ENCODE measurements around the gene PSMD12.

The PSMD12 gene

DNA sequence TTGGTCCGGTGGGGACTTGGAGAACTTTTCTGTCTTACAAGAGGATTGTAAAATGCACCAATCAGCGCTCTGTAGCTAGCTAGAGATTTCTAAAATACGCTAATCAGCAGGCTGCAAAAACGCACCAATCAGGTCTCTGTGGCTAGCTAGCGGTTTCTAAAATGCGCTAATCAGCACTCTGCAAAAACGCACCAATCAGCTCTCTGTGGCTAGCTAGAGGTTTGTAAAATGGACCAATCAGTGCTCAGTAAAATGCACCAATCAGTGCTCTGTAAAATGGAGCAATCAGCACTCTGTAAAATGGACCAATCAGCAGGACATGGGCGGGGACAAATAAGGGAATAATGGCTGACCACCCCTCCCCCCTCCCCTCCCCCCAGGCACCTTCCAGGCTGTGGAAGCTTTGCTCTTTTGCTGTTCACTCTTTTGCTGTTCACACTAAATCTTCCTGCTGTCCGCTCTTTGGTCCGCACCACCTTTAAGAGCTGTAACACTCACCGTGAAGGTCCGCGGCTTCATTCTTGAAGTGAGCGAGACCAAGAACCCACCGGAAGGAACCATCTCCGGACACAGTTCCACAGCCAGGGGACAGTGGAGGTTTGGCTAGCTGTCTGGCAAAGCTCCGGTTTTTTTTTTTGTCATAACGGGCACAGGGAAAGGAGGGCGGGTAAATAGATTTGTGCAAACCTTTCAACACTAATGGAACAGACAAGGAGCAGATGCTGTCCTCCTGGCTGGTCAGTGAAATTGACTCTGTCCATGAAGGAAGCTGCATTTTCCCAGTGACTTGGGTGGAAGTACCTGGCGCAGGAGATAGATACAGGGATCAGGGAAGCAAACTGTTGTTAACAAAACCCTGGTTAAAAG is 19.0 kb upstream of the PSMD12 start:
- H3K4me3 ChIP-seq (replicated peaks; ENCODE audit: low read depth, low read length) = no peak overlapping the region
- TF ChIP-seq, protein P1, sequence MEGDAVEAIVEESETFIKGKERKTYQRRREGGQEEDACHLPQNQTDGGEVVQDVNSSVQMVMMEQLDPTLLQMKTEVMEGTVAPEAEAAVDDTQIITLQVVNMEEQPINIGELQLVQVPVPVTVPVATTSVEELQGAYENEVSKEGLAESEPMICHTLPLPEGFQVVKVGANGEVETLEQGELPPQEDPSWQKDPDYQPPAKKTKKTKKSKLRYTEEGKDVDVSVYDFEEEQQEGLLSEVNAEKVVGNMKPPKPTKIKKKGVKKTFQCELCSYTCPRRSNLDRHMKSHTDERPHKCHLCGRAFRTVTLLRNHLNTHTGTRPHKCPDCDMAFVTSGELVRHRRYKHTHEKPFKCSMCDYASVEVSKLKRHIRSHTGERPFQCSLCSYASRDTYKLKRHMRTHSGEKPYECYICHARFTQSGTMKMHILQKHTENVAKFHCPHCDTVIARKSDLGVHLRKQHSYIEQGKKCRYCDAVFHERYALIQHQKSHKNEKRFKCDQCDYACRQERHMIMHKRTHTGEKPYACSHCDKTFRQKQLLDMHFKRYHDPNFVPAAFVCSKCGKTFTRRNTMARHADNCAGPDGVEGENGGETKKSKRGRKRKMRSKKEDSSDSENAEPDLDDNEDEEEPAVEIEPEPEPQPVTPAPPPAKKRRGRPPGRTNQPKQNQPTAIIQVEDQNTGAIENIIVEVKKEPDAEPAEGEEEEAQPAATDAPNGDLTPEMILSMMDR (IDR thresholded peaks at IDR 0.05; ENCODE audit: insufficient read depth, low read length, poor library complexity, severe bottlenecking) = no peak
- no peak for DNase-seq (ENCODE audit: extremely low read depth, insufficient read length)
- H3K36me3 ChIP-seq (ENCODE audit: control insufficient read depth, insufficient read depth, low read length) = no peaks in the 10 kb centered on the region
- H3K27me3 ChIP-seq (replicated peaks; ENCODE audit: control insufficient read depth, insufficient read depth, low read length) = no peaks in the 10 kb centered on the region

DNA sequence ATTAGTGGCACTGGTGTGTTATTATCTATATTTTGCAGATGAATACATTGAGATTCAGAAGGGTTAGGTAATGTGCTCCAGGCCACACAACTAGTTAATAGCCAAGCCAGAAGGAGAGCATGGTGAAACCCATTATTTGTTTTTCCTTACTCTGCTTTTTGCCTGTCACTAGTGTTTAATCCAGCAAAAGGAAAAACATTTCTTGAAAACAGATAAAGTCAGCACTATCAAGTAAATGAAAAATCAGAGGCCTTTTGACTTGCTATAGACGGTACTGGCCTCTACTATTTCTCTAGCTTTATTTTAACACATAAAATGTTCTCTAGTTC is 15.5 kb upstream of the PSMD12 start:
- TF ChIP-seq, protein P1 (IDR thresholded peaks at IDR 0.05; ENCODE audit: insufficient read depth, low read length, poor library complexity, severe bottlenecking) = no peak
- Histone ChIP-seq H3K4me3 (replicated peaks; ENCODE audit: low read depth, low read length) (no peak overlapping the region), H3K27me3 (replicated peaks; ENCODE audit: control insufficient read depth, insufficient read depth, low read length) (no peaks in the 10 kb centered on the region), H3K36me3 (ENCODE audit: control insufficient read depth, insufficient read depth, low read length) (no peaks in the 10 kb centered on the region)
- no peak for DNase-seq (ENCODE audit: extremely low read depth, insufficient read length)

DNA sequence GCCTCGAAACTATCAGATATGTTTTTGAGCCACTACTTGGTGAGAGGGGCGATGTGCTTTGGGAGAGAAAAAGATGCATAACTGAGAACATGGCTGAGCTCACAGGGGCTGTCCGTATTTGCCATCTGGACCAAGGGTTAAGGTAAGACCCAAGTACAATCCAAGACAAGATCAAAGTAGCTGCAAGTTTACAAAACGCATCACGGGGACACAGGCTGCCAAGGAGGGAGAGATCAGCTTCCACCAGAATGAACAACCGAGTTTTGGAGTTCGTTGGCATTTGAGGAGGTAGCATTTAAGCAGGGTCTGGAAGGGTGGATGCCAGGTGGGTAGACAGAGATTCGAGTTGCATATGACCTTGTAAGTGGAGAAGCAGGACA is 12.9 kb upstream of the PSMD12 start:
- H3K4me3 ChIP-seq (replicated peaks; ENCODE audit: low read depth, low read length) = peak overlapping the region; percentile 83
- TF ChIP-seq, protein P1 (IDR thresholded peaks at IDR 0.05; ENCODE audit: insufficient read depth, low read length, poor library complexity, severe bottlenecking) = no peak
- no peak for DNase-seq (ENCODE audit: extremely low read depth, insufficient read length)
- H3K36me3 ChIP-seq (ENCODE audit: control insufficient read depth, insufficient read depth, low read length) = no peaks in the 10 kb centered on the region
- no peaks in the 10 kb centered on the region for H3K27me3 ChIP-seq (replicated peaks; ENCODE audit: control insufficient read depth, insufficient read depth, low read length)

DNA sequence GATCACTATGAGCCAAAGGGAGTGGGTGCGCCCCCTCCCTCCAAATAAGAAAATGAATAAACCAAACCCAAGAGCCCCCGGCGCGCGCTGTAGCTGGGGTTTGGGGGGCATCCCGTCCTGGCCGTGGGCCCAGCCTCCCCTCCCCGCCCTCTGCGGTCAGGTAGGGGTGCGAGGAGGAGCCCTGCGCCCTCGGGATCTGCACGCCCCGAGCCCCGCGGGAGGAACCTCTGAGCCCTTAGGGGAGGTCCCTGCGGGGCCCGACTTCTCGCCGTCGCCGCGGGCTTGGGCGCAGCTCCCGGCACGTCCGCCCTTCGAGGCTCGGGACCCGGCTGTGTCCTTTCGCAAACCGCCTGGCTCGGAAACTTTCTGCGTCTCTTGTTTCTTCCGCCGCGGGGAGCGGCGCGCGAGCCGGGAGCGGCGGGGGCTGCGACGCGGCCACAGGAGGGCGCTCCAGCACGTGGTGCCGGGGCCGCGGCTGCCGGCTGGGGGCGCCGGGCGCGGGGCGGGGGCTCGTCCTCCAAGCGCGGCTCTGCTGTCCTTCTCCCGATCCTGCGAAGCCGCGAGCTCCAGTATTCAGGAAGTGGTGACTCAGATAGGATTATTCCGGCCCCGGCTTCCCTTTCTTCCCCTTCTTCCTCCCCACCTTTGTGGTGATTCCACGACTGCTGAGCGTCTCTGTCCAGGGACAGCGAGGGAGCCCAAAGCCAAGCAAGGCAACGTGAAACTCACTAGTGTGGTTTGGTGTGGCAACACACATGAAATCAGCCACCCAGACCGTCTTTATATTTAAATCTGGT is 12.3 kb upstream of the PSMD12 start:
- no peaks in the 10 kb centered on the region for H3K27me3 ChIP-seq (replicated peaks; ENCODE audit: control insufficient read depth, insufficient read depth, low read length)
- no peaks in the 10 kb centered on the region for H3K36me3 ChIP-seq (ENCODE audit: control insufficient read depth, insufficient read depth, low read length)
- peak; percentile 81 for DNase-seq (ENCODE audit: extremely low read depth, insufficient read length)
- TF ChIP-seq, protein P1 (IDR thresholded peaks at IDR 0.05; ENCODE audit: insufficient read depth, low read length, poor library complexity, severe bottlenecking) = peak; percentile 31
- peak overlapping the region; percentile 83 for H3K4me3 ChIP-seq (replicated peaks; ENCODE audit: low read depth, low read length)

DNA sequence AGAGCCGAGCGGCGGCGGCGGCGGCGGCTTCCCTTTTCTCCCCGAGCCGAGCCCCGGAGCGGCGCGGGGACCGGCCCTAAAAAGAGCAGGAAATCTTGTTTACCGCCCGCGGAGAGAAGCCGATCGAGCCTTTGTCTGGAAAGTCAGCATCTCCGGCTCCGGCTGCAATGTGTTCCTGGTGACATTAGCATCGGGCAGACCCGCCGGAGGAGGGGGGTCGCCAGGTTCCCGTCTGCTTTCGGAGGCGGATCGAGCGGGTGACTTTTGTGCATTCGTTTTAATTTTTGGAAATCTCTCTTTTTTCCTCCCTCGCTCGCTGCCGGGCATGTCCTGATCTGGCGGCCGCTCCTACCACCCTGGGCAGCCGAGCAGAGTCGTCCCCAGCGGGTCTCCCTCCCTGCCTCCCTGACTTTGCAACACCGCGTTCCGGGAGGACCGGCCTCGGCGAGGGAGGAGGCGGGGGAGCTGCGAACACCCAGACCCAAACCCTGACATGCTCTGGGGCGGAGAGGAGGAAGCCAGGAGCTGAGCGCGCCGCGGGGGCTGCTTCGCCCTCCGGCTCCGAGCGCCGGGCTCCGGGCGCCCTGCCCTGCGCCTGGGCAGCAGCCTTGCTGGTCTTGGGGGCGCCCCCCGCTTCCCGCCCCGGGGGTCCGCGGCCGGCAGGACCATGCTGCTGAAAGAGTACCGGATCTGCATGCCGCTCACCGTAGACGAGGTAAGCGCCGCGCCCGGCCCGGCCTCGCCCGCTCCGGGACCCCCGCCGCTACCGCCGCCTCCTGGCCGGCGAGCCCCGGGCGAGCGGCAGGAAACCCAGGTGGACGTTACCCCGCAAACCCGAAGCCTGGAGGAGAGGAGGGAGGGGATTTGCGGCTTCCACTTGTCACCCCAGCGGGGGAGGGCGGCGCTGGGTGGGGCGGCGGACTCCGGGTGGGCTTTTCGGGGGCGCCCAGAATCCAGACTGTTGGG is 11.4 kb upstream of the PSMD12 start:
- DNase-seq (ENCODE audit: extremely low read depth, insufficient read length) = peak; percentile 71
- no peaks in the 10 kb centered on the region for H3K27me3 ChIP-seq (replicated peaks; ENCODE audit: control insufficient read depth, insufficient read depth, low read length)
- TF ChIP-seq, protein P1 (IDR thresholded peaks at IDR 0.05; ENCODE audit: insufficient read depth, low read length, poor library complexity, severe bottlenecking) = no peak
- no peaks in the 10 kb centered on the region for H3K36me3 ChIP-seq (ENCODE audit: control insufficient read depth, insufficient read depth, low read length)
- H3K4me3 ChIP-seq (replicated peaks; ENCODE audit: low read depth, low read length) = peak overlapping the region; percentile 83
